ENCODE measurements around the gene LCP2. TPM values are rescaled to one million over a fixed set of nuclear protein-coding genes. Genes with fewer than 3 reads are reported as not detected.

LCP2 gene
- total RNA-seq, 1 experiment from 2014 or later = not detected

GRCh38 chr5:170284231-170284630 lies 13.3 kb downstream of the LCP2 start:
- no peak overlapping the region for H3K23ac ChIP-seq (ENCODE audit: insufficient read length, low read depth, low read length)
- H2AFZ ChIP-seq (ENCODE audit: low read length) = no peak overlapping the region
- Mint-ChIP-seq H3K9me3 (peaks cover 22 to 32% of the 10 kb centered on the region in 2 experiments), H3K27me3 (ENCODE audit: low read depth) (peaks cover 7% of the 10 kb centered on the region), H3K4me1 (peaks cover 47% of the 10 kb centered on the region in 2 experiments), H3K36me3 (ENCODE audit: insufficient read depth in 1 of 3, low read depth in 3 of 3) (peaks cover 7 to 28% (median 16%) of the 10 kb centered on the region in 3 experiments), H3K4me3 (no peak overlapping the region), H3K27ac (no peak overlapping the region)
- peaks cover 13% of the 10 kb centered on the region; the same call in 1 of the 2 replicates for H3K4me1 ChIP-seq (ENCODE audit: insufficient read depth, low read length)
- H2AK5ac ChIP-seq (ENCODE audit: insufficient read length, low read length) = no peak overlapping the region
- no peak overlapping the region for H4K5ac ChIP-seq (ENCODE audit: insufficient read length, low read depth, low read length)
- H3K9me3 ChIP-seq (ENCODE audit: control insufficient read depth, low read depth, low read length) = peaks cover 14% of the 10 kb centered on the region
- H3K4me2 ChIP-seq (ENCODE audit: insufficient read depth, insufficient read length, low read length) = no peak overlapping the region
- no peaks in the 10 kb centered on the region for H3K27me3 ChIP-seq (ENCODE audit: insufficient read depth, low read length)
- H3K9ac ChIP-seq (ENCODE audit: extremely low read depth, insufficient read length, low read length) = no peak overlapping the region
- H2BK15ac ChIP-seq (ENCODE audit: low read depth, low read length) = no peak overlapping the region
- H4K20me1 ChIP-seq (ENCODE audit: control insufficient read depth, insufficient read depth, insufficient read length) = no peaks in the 10 kb centered on the region
- H3K14ac ChIP-seq (ENCODE audit: insufficient read depth, low read length) = no peak overlapping the region
- no peak overlapping the region for H3K27ac ChIP-seq (ENCODE audit: insufficient read length, low read depth, low read length)
- WGBS (ENCODE audit: extremely low coverage, insufficient read length, low lambda C conversion rate) = no CpG with 5 or more reads among the region's 2 CpGs
- H2BK120ac ChIP-seq (ENCODE audit: low read depth, low read length, poor library complexity, severe bottlenecking) = no peak overlapping the region
- DNase-seq = no peak
- H3K23me2 ChIP-seq (ENCODE audit: insufficient read length, low read depth, low read length, poor library complexity, severe bottlenecking) = peaks cover 3% of the 10 kb centered on the region
- H3K79me1 ChIP-seq (ENCODE audit: insufficient read depth, low read depth, low read length, poor library complexity, severe bottlenecking) = no peaks in the 10 kb centered on the region
- no peak overlapping the region for H3K4ac ChIP-seq (ENCODE audit: low read depth, low read length)
- H3K79me2 ChIP-seq (ENCODE audit: insufficient read depth, low read length) = no peaks in the 10 kb centered on the region
- no peak overlapping the region for H3K56ac ChIP-seq (ENCODE audit: insufficient read length, low read depth, low read length)
- H3K18ac ChIP-seq (ENCODE audit: insufficient read length, low read depth, low read length) = no peak overlapping the region
- H4K91ac ChIP-seq (ENCODE audit: insufficient read length, low read depth, low read length) = no peak overlapping the region
- H2BK12ac ChIP-seq (ENCODE audit: insufficient read length, low read depth, low read length) = no peak overlapping the region
- H3T11ph ChIP-seq (ENCODE audit: low read length) = no peak overlapping the region
- TF ChIP-seq, protein P1, sequence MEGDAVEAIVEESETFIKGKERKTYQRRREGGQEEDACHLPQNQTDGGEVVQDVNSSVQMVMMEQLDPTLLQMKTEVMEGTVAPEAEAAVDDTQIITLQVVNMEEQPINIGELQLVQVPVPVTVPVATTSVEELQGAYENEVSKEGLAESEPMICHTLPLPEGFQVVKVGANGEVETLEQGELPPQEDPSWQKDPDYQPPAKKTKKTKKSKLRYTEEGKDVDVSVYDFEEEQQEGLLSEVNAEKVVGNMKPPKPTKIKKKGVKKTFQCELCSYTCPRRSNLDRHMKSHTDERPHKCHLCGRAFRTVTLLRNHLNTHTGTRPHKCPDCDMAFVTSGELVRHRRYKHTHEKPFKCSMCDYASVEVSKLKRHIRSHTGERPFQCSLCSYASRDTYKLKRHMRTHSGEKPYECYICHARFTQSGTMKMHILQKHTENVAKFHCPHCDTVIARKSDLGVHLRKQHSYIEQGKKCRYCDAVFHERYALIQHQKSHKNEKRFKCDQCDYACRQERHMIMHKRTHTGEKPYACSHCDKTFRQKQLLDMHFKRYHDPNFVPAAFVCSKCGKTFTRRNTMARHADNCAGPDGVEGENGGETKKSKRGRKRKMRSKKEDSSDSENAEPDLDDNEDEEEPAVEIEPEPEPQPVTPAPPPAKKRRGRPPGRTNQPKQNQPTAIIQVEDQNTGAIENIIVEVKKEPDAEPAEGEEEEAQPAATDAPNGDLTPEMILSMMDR (conservative IDR thresholded peaks at IDR 0.05) = no peak
- no peak overlapping the region for H4K8ac ChIP-seq (replicated peaks; ENCODE audit: insufficient read length, low read depth, low read length)
- H2BK5ac ChIP-seq (ENCODE audit: insufficient read length, low read length) = no peak overlapping the region
- H2BK20ac ChIP-seq (ENCODE audit: low read depth, low read length, poor library complexity, severe bottlenecking) = no peak overlapping the region

Data from H9 (cell line).